HG03521 (cell line): ENCODE data around the gene KREMEN2.
"Not testable (repeated sequence)": the region's sequence is repeated elsewhere in the genome, so short reads cannot be mapped to it uniquely, and the experiment has no call there.

Source experiments
- ATAC-seq: cut with Tn5 transposase; IDR thresholded peaks from one replicate; pipeline ENCODE4 v1.9.1; 2021; ENCODE audit warnings: mild to moderate bottlenecking, moderate library complexity; ENCODE audit not compliant: unreplicated experiment

The KREMEN2 gene, protein sequence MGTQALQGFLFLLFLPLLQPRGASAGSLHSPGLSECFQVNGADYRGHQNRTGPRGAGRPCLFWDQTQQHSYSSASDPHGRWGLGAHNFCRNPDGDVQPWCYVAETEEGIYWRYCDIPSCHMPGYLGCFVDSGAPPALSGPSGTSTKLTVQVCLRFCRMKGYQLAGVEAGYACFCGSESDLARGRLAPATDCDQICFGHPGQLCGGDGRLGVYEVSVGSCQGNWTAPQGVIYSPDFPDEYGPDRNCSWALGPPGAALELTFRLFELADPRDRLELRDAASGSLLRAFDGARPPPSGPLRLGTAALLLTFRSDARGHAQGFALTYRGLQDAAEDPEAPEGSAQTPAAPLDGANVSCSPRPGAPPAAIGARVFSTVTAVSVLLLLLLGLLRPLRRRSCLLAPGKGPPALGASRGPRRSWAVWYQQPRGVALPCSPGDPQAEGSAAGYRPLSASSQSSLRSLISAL

DNA sequence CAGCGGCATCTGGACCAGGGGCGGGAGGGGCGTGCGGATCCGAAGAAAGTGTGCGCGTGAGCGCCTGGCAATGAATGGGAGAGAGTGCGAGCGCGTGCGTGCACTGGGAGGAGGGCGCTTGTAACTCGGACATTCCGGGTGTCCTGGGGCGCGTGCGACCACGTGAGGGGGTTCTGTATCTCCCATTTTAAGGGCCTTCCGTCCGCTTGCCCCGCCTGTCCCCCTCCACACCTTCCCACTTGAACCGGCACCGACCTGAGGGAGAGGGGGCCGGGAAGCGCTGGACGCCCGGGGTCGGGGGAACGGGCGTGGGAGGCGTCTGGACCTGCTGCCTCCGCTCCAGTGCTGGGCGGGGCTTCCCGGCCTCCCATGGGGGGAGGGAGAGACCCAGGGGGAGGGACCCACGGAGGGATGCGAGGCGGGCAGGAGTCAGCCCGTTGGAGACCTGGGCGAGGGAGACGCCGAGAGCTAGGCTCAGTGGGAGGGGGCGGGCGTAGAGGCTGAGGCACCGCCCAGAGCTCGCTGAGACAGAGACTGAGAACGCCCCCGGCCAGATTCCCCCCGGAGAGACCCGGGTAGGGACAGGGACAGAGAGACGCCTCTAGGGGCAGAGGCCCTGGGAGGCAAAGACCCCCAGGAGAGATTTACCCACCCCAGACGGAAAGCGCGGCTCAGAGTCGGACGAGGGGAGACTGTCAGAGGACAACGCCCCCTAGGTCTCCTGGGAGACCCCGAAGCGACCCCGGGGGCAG is at the start of gene KREMEN2:
Gene KREMEN2 (plus strand): TSS at position 553 of the 752 bp plus-strand sequence. CDS start 246 bp downstream, outside the sequence.
- ATAC-seq = no peak

DNA sequence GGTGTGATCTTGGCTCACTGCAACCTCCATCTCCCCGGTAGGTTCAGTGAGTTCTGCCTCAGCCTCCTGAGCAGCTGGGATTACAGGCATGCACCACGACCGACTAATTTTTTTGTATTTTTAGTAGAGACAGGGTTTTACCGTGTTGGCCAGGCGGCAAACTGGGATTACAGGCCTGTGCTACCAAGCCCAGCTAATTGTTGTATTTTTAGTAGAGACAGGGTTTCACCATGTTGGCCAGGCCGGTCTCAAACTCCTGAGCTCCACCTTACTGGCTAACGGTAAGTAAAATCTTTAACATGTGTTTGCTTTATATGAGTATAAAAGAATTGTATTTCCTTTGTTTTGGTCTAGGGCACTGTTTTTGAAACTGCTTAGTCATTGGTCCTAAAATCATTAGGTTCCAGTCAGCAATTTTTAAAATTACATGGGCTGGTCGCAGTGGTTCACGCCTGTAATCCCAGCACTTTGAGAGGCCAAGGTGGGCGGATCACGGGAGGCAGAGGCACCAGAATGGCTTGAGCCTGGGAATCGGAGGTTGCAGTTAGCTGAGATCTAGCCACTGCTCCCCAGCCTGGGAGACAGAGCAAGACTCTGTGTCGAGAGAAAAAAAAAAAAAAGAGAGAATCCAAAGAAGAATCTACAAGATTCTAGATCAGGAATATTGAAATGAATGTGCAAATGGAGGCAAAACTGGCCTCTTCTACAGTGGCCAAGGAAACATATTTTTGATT is 48.7 kb upstream of the KREMEN2 start:
- ATAC-seq = no peak

DNA sequence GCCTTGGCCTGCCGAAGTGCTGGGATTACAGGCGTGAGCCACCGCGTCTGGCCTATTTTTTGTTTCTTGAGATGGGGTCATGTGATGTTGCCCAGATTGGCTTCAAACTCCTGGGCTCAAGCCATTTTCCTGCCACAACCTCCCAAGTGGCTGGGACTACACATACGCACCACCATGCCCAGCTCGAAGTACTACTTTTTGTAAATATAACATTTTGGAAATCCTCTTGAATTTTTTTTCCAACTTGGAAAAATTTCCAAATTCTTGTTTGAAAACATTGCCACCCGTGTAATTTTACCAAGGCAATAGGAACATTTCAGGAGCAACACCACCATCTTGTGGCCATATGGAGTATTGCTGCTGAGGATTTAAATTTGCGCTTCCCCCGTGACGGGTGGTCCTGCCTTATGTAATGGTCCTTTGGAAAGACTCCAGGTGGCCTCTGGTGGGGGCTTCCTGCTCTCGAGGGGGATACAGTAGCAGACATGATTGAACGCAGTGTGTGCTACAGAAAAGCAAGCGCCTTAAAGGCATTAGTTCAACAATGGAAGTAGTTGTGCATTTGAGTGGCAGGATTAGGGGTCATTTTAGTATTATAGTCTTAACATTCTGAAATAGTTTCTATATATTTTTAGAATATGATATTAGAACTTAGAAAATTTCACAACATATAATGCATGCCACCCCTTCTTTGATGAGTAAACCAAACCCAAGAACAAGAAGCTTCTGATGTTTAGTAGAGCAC is 44.4 kb upstream of the KREMEN2 start:
- no peak for ATAC-seq

DNA sequence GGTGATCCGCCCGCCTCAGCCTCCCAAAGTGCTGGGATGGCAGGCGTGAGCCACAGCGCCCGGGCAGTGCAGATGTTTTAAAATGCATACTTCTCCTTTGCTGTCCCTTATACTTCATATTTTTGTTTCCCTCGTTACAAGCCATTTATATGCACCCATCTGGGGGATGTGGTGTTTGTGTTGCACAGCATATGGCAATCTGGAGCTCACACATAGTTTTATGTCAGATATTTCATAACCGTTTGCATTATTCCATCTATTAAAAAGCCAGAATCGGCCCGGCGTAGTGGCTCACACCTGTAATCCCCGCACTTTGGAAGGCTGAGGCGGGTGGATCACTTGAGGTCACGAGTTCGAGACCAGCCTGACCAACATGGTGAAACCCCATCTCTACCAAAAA is 40.6 kb upstream of the KREMEN2 start:
- ATAC-seq = no peak

DNA sequence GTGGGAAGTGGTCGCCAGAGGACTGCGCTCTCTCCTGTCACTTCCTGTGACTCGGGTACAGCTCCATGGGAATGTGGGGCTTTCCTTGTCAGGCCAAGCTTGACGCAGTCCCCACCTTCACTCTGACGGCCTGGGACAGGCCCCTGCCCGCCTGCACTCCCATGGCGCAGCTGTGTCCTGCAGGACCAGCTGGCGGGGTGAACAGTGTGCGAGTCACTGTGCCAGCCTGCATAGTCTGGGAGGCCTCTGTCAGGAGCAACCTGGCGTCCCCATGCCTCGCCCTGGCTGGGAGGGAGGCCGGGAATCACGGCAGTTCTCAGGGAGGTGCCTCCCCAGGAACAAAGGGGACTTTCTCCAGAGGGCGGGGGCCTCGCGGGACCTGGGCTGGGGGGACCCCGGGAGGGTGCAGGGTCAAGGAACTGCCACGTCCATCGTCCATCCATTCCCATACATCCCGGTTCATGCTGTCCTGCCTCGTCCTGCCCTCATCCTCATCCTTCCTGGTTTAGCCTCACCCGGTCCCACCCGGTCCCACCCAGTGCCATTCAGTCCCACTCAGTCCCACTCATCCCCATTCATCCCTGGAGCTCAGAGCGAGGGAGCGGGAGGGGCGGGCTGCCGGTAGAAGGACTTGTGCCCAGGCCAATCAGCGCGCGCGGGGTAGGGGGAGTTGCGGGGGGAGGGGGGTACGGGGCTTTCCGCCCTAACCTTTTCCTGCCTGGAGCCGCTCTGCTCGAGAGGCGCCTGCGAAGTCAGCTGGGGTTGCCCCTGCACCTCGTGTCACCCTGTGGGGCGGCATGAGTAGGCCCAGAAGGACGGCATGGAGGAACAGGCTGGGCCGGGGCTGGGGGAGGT is 38.9 kb upstream of the KREMEN2 start:
- no peak for ATAC-seq

DNA sequence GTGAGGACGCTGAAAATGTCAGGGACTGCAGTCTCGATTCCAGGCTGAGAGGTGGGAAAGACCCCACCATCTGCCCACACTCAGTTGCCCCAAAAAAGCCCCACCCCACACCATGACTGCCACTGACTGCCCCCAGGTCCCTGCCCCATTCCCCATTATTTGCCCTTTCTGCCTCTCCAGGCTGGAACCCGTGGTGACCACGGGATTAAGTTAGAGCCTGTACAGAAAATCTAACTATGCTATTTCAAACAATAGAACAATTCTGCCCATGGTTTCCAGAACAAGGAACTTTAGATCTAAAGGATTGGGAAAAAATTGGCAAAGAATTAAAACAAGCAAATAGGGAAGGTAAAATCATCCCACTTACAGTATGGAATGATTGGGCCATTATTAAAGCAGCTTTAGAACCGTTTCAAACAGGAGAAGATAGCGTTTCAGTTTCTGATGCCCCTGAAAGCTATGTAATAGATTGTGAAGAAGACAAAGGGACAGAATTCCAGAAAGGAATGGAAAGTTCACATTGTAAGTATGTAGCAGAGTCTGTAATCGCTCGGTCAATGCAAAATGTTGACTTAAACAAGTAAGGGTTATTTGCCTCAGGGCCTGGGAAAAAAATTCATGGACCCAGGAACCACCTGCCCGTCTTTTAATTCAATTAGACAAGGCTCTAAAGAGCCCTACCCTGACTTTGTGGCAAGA is 38.0 kb upstream of the KREMEN2 start:
- ATAC-seq = no peak

DNA sequence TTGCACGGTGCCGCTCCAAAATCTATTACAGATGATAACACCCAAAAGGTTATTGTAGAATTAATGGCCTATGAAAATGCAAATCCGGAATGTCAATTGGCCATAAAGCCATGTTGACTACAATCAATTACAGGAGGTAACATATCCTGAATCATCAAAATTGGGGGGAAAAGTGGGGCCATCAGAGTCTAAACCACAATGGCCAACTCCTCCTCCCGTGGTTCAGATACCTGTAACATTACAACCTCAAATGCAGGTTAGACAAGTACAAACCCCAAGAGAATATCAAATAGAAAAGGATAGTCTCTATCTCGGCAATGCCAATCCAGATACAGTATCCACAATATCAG is 37.5 kb upstream of the KREMEN2 start:
- no peak for ATAC-seq

DNA sequence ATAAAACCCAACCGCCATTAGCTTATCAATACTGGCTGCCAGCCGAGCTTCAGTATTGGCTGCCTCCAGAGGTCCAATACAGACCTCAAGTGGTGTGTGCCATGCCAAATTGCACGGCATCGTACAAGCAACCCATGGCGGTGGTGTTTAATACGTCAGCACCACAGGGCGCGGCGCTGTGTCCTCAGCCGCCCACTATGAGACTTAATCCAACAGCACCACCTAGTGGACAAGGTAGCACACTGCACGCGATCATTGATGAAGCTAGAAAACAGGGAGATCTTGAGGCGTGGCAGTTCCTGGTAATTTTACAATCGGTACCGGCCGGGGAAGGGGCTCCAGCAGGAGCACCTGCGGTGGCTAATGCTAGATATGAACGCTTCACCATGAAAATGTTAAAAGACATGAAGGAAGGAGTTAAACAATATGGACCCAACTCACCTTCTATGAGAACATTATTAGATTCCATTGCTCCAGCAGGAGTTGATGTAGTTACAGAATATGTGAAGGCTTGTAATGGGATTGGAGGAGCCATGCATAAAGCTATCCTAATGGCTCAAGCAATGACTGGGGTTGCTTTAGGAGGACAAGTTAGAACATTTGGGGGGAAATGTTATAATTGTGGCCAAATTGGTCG is 36.9 kb upstream of the KREMEN2 start:
- no peak for ATAC-seq

DNA sequence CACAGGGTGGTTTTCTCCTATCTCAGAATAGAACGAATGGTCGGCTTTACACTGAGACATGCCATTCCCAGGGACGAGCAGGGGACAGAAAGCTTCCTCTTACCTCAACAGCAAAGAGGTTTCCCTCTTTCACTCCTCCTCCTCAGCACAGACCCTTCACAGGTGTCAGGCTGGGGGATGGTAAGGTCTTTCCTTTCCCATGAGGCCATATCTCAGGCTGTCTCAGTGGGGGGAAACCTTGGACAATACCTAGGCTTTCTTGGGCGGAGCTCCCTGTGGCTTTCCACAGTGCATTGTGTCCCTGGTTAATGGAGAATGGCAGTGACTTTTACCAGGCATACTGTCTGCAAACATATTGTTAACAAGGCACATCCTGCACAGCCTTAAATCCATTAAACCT is 35.9 kb upstream of the KREMEN2 start:
- ATAC-seq = not testable (repeated sequence)

DNA sequence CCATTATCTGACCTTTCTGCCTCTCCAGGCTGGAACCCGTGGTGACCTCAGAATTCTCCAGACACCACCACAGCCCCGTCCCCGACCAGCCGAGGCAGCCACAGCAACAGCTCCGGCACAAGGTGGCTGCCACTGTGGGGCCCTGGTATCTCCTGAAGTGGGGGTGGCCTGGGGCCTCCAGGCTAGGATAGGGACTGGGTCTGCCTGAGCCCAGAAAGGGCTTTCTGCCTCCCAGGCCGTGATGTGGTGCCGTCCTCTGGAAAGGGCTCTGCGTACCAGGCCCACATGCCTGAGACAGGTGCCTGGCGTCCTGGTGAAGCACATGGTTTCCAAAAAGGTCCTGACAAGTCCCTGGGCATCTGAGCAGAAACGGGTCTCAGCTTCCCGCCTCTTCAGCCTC is 35.3 kb upstream of the KREMEN2 start:
- ATAC-seq = no peak

DNA sequence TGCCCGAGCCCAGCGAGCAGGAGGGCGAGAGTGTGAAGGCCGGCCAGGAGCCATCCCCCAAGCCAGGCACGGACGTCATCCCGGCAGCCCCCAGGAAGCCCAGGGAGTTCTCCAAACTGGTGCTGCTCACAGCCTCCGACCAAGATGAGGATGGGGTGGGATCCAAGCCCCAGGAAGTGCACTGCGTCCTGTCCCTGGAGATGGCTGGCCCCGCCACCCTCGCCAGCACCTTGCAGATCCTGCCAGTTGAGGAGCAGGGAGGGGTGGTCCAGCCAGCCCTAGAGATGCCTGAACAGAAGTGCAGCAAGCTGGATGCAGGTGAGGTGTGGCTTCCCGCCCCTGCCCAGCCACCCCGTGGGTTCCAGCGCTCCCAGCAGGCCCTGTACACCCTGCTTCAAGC is 34.4 kb upstream of the KREMEN2 start:
- ATAC-seq = no peak

DNA sequence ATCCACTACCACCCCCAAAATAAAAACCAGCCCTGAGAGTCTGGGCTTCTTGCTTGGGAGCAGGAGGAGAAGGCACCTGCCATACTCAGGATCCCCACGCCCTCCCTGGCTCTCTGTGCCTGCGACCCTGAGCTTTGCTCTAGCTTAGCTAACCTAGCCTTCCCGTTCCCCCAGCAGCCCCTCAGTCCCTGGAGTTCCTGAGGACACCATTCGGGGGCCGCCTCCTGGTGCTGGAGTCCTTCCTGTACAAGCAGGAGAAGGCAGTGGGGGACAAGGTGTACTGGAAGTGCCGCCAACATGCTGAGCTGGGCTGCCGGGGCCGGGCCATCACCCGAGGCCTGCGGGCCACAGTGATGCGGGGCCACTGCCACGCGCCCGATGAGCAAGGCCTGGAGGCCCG is 33.8 kb upstream of the KREMEN2 start:
- no peak for ATAC-seq

DNA sequence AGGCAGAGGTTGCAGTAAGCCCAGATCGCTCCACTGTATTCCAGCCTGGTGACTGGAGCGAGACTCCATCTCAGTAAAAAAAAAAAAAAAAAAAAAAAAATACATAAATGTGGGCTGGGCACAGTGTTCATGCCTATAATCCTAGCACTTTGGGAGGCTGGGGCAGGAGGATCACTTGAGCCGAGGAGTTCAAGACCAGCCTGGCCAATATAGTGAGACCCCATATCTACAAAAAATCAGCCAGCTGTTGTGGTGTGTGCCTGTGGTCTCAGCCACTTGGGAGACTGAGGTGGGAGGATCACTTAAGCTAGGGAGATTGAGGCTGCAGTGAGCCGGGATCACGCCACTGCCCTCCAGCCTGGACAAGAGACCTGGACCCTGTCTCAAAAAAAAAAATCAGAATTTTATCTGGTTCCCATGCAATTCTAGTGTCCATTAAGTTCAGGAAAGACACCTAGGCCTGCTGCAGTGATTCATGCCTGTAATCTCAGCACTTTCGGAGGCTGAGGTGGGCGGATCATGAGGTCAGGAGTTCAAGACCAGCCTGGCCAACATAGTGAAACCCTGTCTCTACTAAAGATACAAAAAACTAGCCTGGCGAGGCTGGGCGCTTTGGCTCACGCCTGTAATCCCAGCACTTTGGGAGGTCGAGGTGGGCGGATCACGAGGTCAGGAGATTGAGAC is 32.7 kb upstream of the KREMEN2 start:
- not testable (repeated sequence) for ATAC-seq

DNA sequence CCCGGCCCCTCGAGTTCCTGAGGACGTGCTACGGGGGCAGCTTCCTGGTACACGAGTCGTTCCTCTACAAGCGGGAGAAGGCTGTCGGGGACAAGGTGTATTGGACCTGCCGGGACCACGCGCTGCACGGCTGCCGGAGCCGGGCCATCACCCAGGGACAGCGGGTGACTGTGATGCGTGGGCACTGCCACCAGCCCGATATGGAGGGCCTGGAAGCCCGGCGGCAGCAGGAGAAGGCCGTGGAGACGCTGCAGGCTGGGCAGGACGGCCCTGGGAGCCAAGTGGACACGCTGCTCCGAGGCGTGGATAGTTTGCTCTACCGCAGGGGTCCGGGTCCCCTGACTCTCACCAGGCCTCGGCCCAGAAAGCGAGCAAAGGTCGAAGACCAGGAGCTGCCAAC is 30.9 kb upstream of the KREMEN2 start:
- ATAC-seq = no peak

DNA sequence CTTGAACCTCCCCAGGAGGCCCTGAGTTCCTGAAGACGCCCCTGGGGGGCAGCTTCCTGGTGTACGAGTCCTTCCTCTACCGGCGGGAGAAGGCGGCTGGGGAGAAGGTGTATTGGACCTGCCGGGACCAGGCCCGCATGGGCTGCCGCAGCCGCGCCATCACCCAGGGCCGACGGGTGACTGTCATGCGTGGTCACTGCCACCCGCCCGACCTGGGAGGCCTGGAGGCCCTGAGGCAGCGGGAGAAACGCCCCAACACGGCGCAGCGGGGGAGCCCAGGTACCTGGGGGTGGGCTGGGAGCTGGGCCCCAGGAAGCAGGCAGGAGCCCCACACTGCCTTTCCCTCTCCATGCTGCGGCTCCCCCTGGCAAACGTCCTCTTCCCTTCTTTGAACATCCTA is 30.4 kb upstream of the KREMEN2 start:
- ATAC-seq = no peak

DNA sequence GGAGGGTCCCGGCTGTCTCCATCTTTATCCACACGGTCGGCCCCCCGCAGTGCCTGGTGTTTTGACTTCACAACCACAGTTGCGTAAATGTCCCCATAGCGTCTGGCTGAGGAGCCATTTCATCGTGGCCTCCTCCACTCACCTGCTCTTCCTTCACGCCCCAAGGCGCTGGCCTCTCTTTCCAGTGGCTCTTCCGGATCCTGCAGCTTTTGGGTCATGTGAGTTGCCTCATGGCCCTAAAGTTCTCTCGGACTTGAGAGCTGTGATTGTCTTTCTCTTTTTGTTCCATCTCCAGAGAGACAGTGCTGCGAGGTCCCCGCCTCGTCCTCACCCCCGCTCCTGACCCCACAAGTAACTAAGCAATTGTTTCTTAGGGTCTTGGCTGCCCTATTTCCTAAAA is 29.6 kb upstream of the KREMEN2 start:
- no peak for ATAC-seq

DNA sequence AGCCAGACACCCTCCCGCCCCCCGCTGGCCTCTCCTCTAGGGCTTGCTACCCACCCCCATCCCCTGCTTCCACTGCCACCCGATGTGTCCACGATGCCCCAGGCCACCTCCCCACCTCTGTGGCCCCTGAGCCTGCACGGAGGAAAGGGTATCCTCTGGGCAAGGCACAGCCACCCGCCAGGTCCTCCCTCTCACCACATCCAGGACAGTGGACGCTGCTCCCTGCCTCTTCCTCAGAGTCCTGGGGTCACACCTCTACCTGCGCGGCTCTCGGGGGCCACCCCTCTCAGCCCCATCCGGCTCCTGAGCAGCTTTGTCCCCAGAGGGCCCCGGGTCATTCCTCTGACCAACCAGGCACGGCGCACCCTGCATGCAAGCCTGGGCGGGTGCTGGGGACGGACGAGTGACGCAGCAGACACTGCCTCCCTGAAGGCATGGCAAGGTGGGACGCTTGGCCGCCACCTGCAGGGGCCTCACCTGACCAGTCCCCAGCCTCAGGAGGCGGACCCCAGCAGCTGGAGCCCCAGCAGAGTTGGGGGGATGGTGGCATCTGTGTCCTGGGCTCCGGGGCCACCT is 27.6 kb upstream of the KREMEN2 start:
- no peak for ATAC-seq

DNA sequence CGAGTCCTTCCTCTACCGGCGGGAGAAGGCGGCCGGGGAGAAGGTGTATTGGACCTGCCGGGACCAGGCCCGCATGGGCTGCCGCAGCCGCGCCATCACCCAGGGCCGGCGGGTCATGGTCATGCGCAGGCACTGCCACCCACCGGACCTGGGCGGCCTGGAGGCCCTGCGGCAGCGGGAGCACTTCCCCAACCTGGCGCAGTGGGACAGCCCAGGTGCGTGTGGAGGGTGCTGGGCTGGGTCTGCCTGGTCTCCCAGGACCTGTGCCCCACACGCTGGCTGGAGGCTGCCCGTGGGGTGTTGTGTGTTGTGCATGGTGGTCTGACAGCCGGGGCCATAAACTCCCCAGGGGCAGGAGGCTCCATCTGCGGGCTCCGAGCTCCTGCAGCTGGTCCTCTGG is 26.9 kb upstream of the KREMEN2 start:
- ATAC-seq = no peak
